Fibroblast of lung (primary cell): ENCODE results near the gene CAPZB.

Experiments used
- EZH2 ChIP-seq: IDR thresholded peaks from 2 replicates; pipeline ENCODE4 v1.5.1; 2012; ENCODE audit warnings: low read length, control low read depth, mild to moderate bottlenecking; ENCODE audit errors: missing control alignments
- TF ChIP-seq, protein P1 (sequence below), 2 donors: IDR thresholded peaks in 1 of 2; conservative IDR thresholded peaks in 1 of 2; 1 replicate in 1 of 2; 2 replicates in 1 of 2; pipeline ENCODE4 v1.5.1; 2011 to 2012; ENCODE audit warnings: low read length in 2 of 2, control low read depth in 1 of 2, inconsistent platforms in 1 of 2, low read depth in 1 of 2, mild to moderate bottlenecking in 1 of 2

DNA sequence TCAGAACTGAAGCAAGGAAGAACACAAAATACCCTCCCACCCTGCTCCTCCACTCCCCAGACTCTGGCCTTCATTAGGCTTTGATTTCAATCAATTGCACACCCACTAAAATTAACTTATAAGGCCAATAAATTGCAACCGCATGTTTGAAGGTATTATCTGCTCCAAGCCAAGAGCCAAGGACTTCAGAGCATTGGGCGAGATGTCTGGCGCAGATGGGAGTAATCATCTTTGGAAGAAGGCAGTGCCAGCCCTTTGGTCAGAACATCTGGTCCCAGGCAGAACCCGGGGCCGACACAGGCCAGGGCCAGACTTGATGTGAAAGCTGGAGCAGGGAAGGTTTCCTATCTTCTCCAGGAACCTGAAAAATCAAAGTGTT lies 113.2 kb downstream of the CAPZB start:
- TF ChIP-seq, protein P1, sequence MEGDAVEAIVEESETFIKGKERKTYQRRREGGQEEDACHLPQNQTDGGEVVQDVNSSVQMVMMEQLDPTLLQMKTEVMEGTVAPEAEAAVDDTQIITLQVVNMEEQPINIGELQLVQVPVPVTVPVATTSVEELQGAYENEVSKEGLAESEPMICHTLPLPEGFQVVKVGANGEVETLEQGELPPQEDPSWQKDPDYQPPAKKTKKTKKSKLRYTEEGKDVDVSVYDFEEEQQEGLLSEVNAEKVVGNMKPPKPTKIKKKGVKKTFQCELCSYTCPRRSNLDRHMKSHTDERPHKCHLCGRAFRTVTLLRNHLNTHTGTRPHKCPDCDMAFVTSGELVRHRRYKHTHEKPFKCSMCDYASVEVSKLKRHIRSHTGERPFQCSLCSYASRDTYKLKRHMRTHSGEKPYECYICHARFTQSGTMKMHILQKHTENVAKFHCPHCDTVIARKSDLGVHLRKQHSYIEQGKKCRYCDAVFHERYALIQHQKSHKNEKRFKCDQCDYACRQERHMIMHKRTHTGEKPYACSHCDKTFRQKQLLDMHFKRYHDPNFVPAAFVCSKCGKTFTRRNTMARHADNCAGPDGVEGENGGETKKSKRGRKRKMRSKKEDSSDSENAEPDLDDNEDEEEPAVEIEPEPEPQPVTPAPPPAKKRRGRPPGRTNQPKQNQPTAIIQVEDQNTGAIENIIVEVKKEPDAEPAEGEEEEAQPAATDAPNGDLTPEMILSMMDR (conservative IDR thresholded peaks at IDR 0.05 in 1 of 2, IDR thresholded peaks at IDR 0.05 in 1 of 2; ENCODE audit: low read depth in 1 of 2, low read length in 2 of 2) = no peak
- TF ChIP-seq EZH2 = no peak
